Measurements from ENCODE around the gene RECK. TPM values are rescaled to one million over a fixed set of nuclear protein-coding genes. Genes with fewer than 3 reads are reported as not detected.

RECK gene
- total RNA-seq, 4 donors from 2014 or later, result 2.9 to 4.1 (median 3.5) TPM

GRCh38 chr9:36135741-36136271 lies 99.1 kb downstream of the RECK start:
- H3K27me3 ChIP-seq, result peaks cover 5 to 21% (median 17%) of the 10 kb centered on the region in 3 donors
- DNase-seq, result no peak
- peak overlapping the region in 1 of 4 donors; percentile 47 for H3K27ac ChIP-seq
- no peaks in the 10 kb centered on the region for H3K36me3 ChIP-seq
- H3K4me1 ChIP-seq, result peaks cover 7 to 13% of the 10 kb centered on the region in 2 donors
- ATAC-seq, result peak in 1 of 2 donors; percentile 7
- intact Hi-C loops (cut with DNase I; ENCODE audit: low total_unique reads) (loop anchor here (2.0 kb wide), 2 partner anchors 31 to 33 kb away; no protein-coding TSS in a partner anchor), in situ Hi-C loops (cut with MboI; ENCODE audit: low sequenced_read_pairs in 4 of 4) (no loop called here)
- no peaks in the 10 kb centered on the region for H3K9me3 ChIP-seq
- TF ChIP-seq POLR2A (IDR thresholded peaks at IDR 0.05), result no peak
- TF ChIP-seq, protein P1, sequence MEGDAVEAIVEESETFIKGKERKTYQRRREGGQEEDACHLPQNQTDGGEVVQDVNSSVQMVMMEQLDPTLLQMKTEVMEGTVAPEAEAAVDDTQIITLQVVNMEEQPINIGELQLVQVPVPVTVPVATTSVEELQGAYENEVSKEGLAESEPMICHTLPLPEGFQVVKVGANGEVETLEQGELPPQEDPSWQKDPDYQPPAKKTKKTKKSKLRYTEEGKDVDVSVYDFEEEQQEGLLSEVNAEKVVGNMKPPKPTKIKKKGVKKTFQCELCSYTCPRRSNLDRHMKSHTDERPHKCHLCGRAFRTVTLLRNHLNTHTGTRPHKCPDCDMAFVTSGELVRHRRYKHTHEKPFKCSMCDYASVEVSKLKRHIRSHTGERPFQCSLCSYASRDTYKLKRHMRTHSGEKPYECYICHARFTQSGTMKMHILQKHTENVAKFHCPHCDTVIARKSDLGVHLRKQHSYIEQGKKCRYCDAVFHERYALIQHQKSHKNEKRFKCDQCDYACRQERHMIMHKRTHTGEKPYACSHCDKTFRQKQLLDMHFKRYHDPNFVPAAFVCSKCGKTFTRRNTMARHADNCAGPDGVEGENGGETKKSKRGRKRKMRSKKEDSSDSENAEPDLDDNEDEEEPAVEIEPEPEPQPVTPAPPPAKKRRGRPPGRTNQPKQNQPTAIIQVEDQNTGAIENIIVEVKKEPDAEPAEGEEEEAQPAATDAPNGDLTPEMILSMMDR (IDR thresholded peaks at IDR 0.05 in 4 of 5, conservative IDR thresholded peaks at IDR 0.05 in 1 of 5), result no peak
- H3K4me3 ChIP-seq, result peak overlapping the region; percentile 57 to 79 (median 60)

DNA sequence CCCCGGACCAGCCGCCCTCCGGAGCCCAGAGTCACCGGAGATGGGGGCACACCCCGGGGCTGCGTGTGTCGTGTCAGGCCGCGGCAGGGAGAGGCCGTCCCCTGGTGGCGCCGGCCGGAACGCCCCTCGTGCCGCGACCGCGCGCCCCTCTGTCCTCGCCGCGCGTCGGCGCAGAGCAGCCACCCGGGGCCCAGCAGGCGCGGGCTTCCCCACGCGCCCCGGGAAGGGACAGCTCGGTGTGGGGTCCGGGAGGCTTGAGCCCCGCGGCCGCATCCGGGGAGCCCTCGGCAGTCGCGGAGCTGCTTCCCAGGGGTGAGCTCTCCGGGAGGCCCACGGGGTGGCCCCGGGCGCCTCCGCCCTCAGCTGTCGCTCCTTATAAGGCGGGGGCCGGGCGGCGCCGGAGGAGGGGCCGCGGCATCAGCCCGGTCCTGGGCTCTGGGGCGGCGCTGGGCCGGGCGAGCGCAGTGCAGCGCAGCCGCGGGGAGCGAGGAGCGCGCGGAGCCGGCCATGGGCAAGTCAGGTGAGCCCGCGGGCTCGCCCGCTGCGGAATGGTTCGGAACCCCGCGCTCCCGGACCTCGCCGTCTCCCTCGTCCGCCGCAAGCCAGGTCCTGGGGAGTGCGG lies 99.7 kb downstream of the RECK start, which contains the start of gene GLIPR2:
Gene GLIPR2 (plus strand): TSS at position 462 of the 622 bp plus-strand sequence. CDS start 46 bp downstream, at position 508.
- Histone ChIP-seq H3K4me1 (peaks cover 7 to 13% of the 10 kb centered on the region in 2 donors), H3K27ac (peak within 1 kb of the TSS; percentile 39 to 71 (median 54)), H3K9me3 (no peaks in the 10 kb centered on the region), H3K36me3 (no peaks in the 10 kb centered on the region), H3K27me3 (peaks cover 5 to 21% (median 17%) of the 10 kb centered on the region in 3 donors), H3K4me3 (peak within 1 kb of the TSS; percentile 57 to 79 (median 60))
- intact Hi-C loops (cut with DNase I; ENCODE audit: low total_unique reads), result loop anchor here (2.0 kb wide), 2 partner anchors 30 to 34 kb away; no protein-coding TSS in a partner anchor
- TF ChIP-seq, protein P1 (IDR thresholded peaks at IDR 0.05 in 4 of 5, conservative IDR thresholded peaks at IDR 0.05 in 1 of 5), result no peak
- TF ChIP-seq POLR2A (IDR thresholded peaks at IDR 0.05), result peak; percentile 67 to 82
- DNase-seq, result peak; percentile 52 to 57
- in situ Hi-C loops (cut with MboI; ENCODE audit: low sequenced_read_pairs in 4 of 4), result no loop called here
- ATAC-seq, result peak; percentile 77 to 79

DNA sequence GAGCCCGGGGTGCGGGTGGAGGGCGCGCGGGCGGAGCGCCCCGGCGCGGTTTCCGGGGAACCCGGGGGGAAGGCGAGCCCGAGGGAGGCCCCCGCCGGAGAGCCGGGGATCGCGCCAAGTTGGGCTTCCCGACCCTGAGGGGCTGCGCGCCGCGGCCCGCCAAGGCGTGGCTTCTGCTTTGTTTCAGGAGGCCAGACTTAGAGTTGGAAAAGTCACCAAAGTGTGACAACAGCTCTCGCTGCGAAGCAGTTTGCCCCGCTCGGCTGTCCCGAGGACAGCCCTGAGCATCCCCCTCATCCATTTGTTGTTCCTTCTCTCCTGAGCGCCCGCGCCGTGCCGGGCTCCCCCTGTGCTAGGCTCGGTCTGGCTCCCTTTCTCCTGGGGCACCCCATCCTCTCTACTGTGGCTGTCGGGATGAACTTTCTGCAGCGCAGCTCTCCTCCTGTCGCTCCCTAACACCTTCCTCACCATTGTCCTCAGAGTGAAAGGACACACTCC lies 100.2 kb downstream of the RECK start:
- H3K4me3 ChIP-seq, result peak overlapping the region; percentile 57 to 79 (median 60)
- no peaks in the 10 kb centered on the region for H3K36me3 ChIP-seq
- DNase-seq (no peak), ATAC-seq (peak; percentile 35 to 42)
- H3K4me1 ChIP-seq, result peaks cover 7 to 13% of the 10 kb centered on the region in 2 donors
- intact Hi-C loops (cut with DNase I; ENCODE audit: low total_unique reads), result loop anchor here (2.0 kb wide), 2 partner anchors 30 to 34 kb away; no protein-coding TSS in a partner anchor
- H3K9me3 ChIP-seq, result no peaks in the 10 kb centered on the region
- peak in 1 of 2 donors; percentile 2 for TF ChIP-seq POLR2A (IDR thresholded peaks at IDR 0.05)
- TF ChIP-seq, protein P1 (IDR thresholded peaks at IDR 0.05 in 4 of 5, conservative IDR thresholded peaks at IDR 0.05 in 1 of 5), result no peak
- H3K27ac ChIP-seq, result peak overlapping the region; percentile 39 to 71 (median 54)
- peaks cover 5 to 21% (median 17%) of the 10 kb centered on the region in 3 donors for H3K27me3 ChIP-seq
- in situ Hi-C loops (cut with MboI; ENCODE audit: low sequenced_read_pairs in 4 of 4), result no loop called here

DNA sequence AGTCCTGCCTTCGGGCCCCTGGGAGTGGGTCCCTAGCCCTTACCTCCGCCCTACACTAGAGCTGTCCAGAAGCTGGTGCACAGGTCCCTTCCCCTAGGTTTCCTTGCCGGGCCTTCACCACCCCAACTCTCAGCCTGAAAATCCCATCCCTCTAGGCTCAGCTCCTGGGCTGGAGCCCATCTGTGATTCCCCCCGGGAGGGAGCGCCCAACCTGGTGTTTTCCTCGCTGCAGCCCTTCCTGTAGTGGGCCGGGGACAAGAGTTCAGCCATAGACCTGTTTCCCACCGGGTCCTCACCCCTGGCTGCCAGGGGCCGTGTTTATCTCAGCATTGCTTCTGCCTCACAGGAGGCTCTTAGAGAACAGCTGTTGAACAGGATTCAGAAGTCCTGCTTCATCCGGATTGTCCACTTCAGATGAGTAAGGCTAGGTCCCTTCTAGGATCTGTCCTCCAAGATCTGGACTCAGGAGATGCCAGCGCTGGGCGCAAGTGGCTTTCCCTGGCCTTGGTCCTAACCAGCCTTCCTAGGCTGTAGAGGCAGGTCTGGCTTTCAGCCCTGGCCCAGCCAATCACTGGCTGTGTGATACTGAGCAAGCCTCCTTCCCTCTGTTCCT lies 100.8 kb downstream of the RECK start:
- H3K9me3 ChIP-seq, result no peaks in the 10 kb centered on the region
- intact Hi-C loops (cut with DNase I; ENCODE audit: low total_unique reads), result loop anchor here (2.0 kb wide), 2 partner anchors 29 to 35 kb away; no protein-coding TSS in a partner anchor
- TF ChIP-seq POLR2A (IDR thresholded peaks at IDR 0.05), result no peak
- TF ChIP-seq, protein P1 (IDR thresholded peaks at IDR 0.05 in 4 of 5, conservative IDR thresholded peaks at IDR 0.05 in 1 of 5), result no peak
- peak overlapping the region; percentile 57 to 79 (median 60) for H3K4me3 ChIP-seq
- peaks cover 7 to 13% of the 10 kb centered on the region in 2 donors for H3K4me1 ChIP-seq
- DNase-seq (no peak), ATAC-seq (no peak)
- H3K27ac ChIP-seq, result peak overlapping the region; percentile 39 to 71 (median 54)
- no peaks in the 10 kb centered on the region for H3K36me3 ChIP-seq
- peaks cover 5 to 21% (median 17%) of the 10 kb centered on the region in 3 donors for H3K27me3 ChIP-seq
- in situ Hi-C loops (cut with MboI; ENCODE audit: low sequenced_read_pairs in 4 of 4), result no loop called here
